H1 (cell line): ENCODE data around the gene TMCC1. TPM values are rescaled to one million over a fixed set of nuclear protein-coding genes. Genes with fewer than 3 reads are reported as not detected.

ENCODE experiments used
- SRF ChIP-seq: IDR thresholded peaks from 2 replicates; pipeline ENCODE4 v1.6.1; 2011; ENCODE audit warnings: mild to moderate bottlenecking, low read depth, low read length, moderate library complexity
- polyA plus RNA-seq, 7 experiments: library from polyadenylated mRNA; depleted of rRNA in 3 of 7; stranded (reverse) in 5 of 7; unstranded in 2 of 7; fragments of >200 nt in 5 of 7; fragments of 200-250 nt in 2 of 7; gene quantifications; 1 replicate in 5 of 7; 2 replicates in 1 of 7; 4 replicates in 1 of 7; pipeline versions ENCODE4 v1.2.1 to v1.2.3, GENCODE V29; 2011 to 2013; ENCODE audit warnings: missing spikeins in 2 of 7, mixed read lengths in 2 of 7
- total RNA-seq: library from RNA; stranded (reverse); fragmentation: NEBNext Ultra II Directional; extraction: Animal tissue kit (Norgen Biotek cat#: 25700); gene quantifications from 2 replicates; pipeline ENCODE4 v1.2.1, GENCODE V29; 2021

The TMCC1 gene
- total and polyA plus RNA-seq, 2 of the 8 experiments (the other 6 are each of a cell fraction or from before 2014, with no cell fraction given): 10.4 to 27.1 TPM

- no peak for TF ChIP-seq SRF
- TF ChIP-seq, all 59 proteins: peak for 0
Observed at GRCh38 chr3:129655291-129655700, 238.2 kb downstream of the TMCC1 start (continued).
